Right cardiac atrium (tissue), 5 donors: ENCODE data around the gene FANCF. TPM values are rescaled to one million over a fixed set of nuclear protein-coding genes. Genes with fewer than 3 reads are reported as not detected.

Source experiments
- polyA plus RNA-seq: library from polyadenylated mRNA; stranded (reverse); fragments of 200-250 nt; gene quantifications from one replicate; pipeline ENCODE4 v1.2.3, GENCODE V29; 2013
- total RNA-seq, 4 donors: library from RNA; stranded (reverse); fragmentation: NEBNext Ultra II Directional; extraction: Animal tissue kit (Norgen Biotek cat#: 25700); gene quantifications; one replicate each; pipeline ENCODE4 v1.2.1, GENCODE V29; 2021
- donor health status: healthy with polysubstance abuse.
- donor health status: DM: no; HTN: yes; CAD: no.
- donor health status: DM: no; HTN: no; CAD: no.
- donor health status: DM: no; HTN: yes; CAD: no; lungs with severe emphysema.
- donor health status: DM: yes; HTN: yes; CAD: no.

The FANCF gene
- total and polyA plus RNA-seq, 5 donors: 3.8 to 7.1 (median 6.1) TPM

Other genes starting within 250 kb of the FANCF start
- 10 to 100 TPM in 2 of 4 donors, 1 to 10 TPM in 2; 6.6 to 12.3 (median 9.8) TPM for gene GAS2, start 40.8 kb upstream of the FANCF start, total RNA-seq
- 1.9 TPM for gene GAS2, start 40.8 kb upstream of the FANCF start, polyA plus RNA-seq
- gene SVIP, start 204.0 kb upstream of the FANCF start, total RNA-seq: 10 to 100 TPM; 28.0 to 53.5 (median 39.3) TPM
- gene SVIP, start 204.0 kb upstream of the FANCF start, polyA plus RNA-seq: 20.2 TPM
- gene CCDC179, start 234.7 kb upstream of the FANCF start, total RNA-seq: not detected
- not detected for gene CCDC179, start 234.7 kb upstream of the FANCF start, polyA plus RNA-seq